ENCODE results near the gene CPTP. TPM values are rescaled to one million over a fixed set of nuclear protein-coding genes. Genes with fewer than 3 reads are reported as not detected.

CPTP gene
- total RNA-seq, 1 donor from 2014 or later: 20.4 TPM

GRCh38 chr1:1307261-1307922 lies 17.2 kb upstream of the CPTP start:
- intact Hi-C loops (cut with DNase I): no loop called here
- no peak for TF ChIP-seq CTCF (IDR thresholded peaks at IDR 0.05)
- H3K27ac ChIP-seq: peak overlapping the region; percentile 93
- H3K4me3 ChIP-seq: peak overlapping the region; percentile 93
- peak in 1 of 2 donors; percentile 11 for ATAC-seq
- H3K27me3 ChIP-seq (ENCODE audit: low read depth): no peaks in the 10 kb centered on the region
- no peaks in the 10 kb centered on the region for H3K9me3 ChIP-seq
- peaks cover 30% of the 10 kb centered on the region for H3K36me3 ChIP-seq
- H3K4me1 ChIP-seq: peaks cover 46% of the 10 kb centered on the region
- peak; percentile 75 for DNase-seq

DNA sequence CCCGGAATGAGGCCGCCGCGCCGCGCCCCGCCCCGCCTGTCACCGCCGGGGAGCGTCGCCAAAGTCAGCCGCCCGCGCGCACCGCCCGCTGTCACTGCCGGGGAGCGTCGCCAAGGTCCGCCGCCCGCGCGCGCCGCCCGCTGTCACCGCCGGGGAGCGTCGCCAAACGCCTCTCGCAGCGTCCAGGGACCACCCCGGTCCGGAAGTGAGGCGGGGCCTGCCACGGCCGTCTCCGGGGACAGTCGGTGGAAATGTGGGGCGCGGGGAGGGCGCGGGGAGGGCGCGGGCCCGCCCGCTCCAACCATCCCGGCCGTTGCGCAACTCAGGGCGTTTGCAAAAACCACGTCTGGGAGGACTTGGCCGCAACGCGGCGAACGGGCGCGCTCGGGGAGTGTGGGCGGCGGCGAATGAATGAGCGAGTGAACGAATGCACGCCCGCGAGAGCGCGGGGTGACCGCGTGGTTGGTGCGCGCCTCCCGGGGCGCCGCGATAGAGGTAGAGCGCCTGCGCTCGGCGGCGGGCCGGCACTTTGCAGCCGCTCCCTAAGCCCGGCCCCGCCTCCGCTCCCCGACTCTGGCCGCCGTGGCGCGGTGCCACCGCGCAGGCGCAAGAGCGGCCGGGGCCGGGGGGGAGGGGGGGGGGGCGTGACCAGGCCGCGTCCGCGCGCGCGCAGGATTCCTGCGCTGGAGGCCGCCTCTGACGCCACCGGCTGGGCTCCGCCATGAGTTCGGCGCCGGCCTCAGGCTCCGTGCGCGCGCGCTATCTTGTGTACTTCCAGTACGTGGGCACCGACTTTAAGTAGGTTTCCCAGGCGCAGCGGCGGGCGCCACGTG lies 16.5 kb upstream of the CPTP start, which contains the start of the genes ACAP3 and PUSL1:
TSS of gene ACAP3 (minus strand) at position 8 of the 833 bp plus-strand sequence. CDS start 115 bp downstream, outside the sequence.
TSS of gene PUSL1 (plus strand) at position 675 of the 833 bp plus-strand sequence. CDS start at position 722, 47 bp downstream.
- intact Hi-C loops (cut with DNase I): no loop called here
- H3K4me3 ChIP-seq: peak within 1 kb of the TSS; percentile 93
- H3K36me3 ChIP-seq: peaks cover 37% of the 10 kb centered on the region
- peak; percentile 87 to 91 for ATAC-seq
- peaks cover 46% of the 10 kb centered on the region for H3K4me1 ChIP-seq
- H3K27ac ChIP-seq: peak within 1 kb of the TSS; percentile 93
- no peaks in the 10 kb centered on the region for H3K27me3 ChIP-seq (ENCODE audit: low read depth)
- no peaks in the 10 kb centered on the region for H3K9me3 ChIP-seq
- peak; percentile 16 for TF ChIP-seq CTCF (IDR thresholded peaks at IDR 0.05)
- peak; percentile 93 for DNase-seq

DNA sequence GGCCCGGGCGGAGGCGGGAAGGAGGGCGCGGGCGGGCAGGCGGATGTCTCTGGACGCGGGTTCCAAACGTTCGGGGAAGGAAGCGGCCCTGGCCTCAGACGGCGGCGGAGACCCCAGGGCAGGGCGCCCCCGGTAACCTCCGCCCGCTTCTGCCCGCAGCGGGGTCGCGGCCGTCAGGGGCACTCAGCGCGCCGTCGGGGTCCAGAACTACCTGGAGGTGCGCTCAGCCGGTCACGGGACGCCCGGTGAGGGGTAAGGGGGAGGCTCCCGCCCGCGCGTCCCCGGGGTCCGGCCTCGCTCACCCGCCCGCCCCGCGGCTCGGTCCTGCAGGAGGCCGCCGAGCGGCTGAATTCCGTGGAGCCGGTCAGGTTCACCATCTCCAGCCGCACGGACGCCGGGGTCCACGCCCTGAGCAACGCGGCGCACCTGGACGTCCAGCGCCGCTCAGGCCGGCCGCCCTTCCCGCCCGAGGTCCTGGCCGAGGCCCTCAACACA lies 15.8 kb upstream of the CPTP start:
- Histone ChIP-seq H3K27ac (peak overlapping the region; percentile 93), H3K36me3 (peaks cover 44% of the 10 kb centered on the region), H3K4me3 (peak overlapping the region; percentile 93), H3K9me3 (no peaks in the 10 kb centered on the region), H3K4me1 (peaks cover 45% of the 10 kb centered on the region), H3K27me3 (ENCODE audit: low read depth) (no peaks in the 10 kb centered on the region)
- TF ChIP-seq CTCF (IDR thresholded peaks at IDR 0.05): no peak
- ATAC-seq: peak; percentile 1 to 13
- DNase-seq: no peak
- intact Hi-C loops (cut with DNase I): no loop called here

GRCh38 chr1:1309251-1310108 lies 15.1 kb upstream of the CPTP start:
- Histone ChIP-seq H3K4me3 (peak overlapping the region; percentile 93), H3K27me3 (ENCODE audit: low read depth) (no peaks in the 10 kb centered on the region), H3K27ac (peak overlapping the region; percentile 93), H3K4me1 (peaks cover 39% of the 10 kb centered on the region), H3K36me3 (peaks cover 50% of the 10 kb centered on the region), H3K9me3 (no peaks in the 10 kb centered on the region)
- no peak for TF ChIP-seq CTCF (IDR thresholded peaks at IDR 0.05)
- DNase-seq (peak; percentile 66), ATAC-seq (no peak)
- intact Hi-C loops (cut with DNase I): no loop called here

GRCh38 chr1:1310109-1310385 lies 14.6 kb upstream of the CPTP start:
- H3K36me3 ChIP-seq: peaks cover 56% of the 10 kb centered on the region
- no peaks in the 10 kb centered on the region for H3K27me3 ChIP-seq (ENCODE audit: low read depth)
- H3K4me3 ChIP-seq: no peak overlapping the region
- DNase-seq (no peak), ATAC-seq (no peak)
- H3K27ac ChIP-seq: peak overlapping the region; percentile 93
- no peaks in the 10 kb centered on the region for H3K9me3 ChIP-seq
- intact Hi-C loops (cut with DNase I): no loop called here
- no peak for TF ChIP-seq CTCF (IDR thresholded peaks at IDR 0.05)
- peaks cover 33% of the 10 kb centered on the region for H3K4me1 ChIP-seq

Measured in lower lobe of right lung (tissue), 2 donors.